BLaER1 (cell line): ENCODE results near the gene IL9.

Source experiments
- H3K27ac ChIP-seq: shearing (Covaris generic); formaldehyde crosslinking; 2 replicates; pipeline ENCODE4 v1.8.1; 2022
- H3K27me3 ChIP-seq: shearing (Covaris generic); formaldehyde crosslinking; 2 replicates; pipeline ENCODE4 v1.8.1; 2022
- H3K36me3 ChIP-seq: shearing (Covaris generic); formaldehyde crosslinking; 2 replicates; pipeline ENCODE4 v1.8.1; 2022
- H3K4me1 ChIP-seq: shearing (Covaris generic); formaldehyde crosslinking; 2 replicates; pipeline ENCODE4 v1.8.1; 2022
- H3K4me2 ChIP-seq: shearing (Covaris generic); formaldehyde crosslinking; 2 replicates; pipeline ENCODE4 v1.8.1; 2022
- H3K4me3 ChIP-seq: shearing (Covaris generic); formaldehyde crosslinking; 2 replicates; pipeline ENCODE4 v1.8.1; 2022
- H3K9ac ChIP-seq: shearing (Covaris generic); formaldehyde crosslinking; 2 replicates; pipeline ENCODE4 v1.8.1; 2022
- H3K9me3 ChIP-seq: shearing (Covaris generic); formaldehyde crosslinking; 2 replicates; pipeline ENCODE4 v1.8.1; 2022
- H4K20me1 ChIP-seq: shearing (Covaris generic); formaldehyde crosslinking; 2 replicates; pipeline ENCODE4 v1.8.1; 2022
- Cebpa-rat ChIP-seq: shearing (Covaris generic); IDR thresholded peaks from 2 replicates; pipeline ENCODE4 v1.8.1; 2022

IL9 gene

DNA sequence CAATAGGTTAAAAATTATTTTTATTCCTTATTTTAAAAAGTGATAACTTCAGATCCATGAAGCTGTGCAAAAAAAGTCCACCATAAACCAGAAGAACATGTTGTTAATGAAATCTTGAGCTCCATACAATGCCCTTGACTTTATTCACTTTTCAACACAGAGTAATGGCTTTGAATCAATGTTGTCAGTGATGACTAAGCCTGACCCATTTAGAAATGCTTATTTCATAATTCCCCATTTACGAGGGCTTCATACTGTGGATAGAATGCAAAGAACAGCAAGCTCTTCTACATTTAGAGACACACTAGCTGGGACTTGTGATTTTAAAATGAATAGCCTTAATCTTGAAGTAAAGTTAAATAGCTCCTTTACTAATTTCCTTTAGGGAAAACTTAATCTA, 25.7 kb upstream of the IL9 start:
- no peaks in the 10 kb centered on the region for H3K36me3 ChIP-seq
- H3K4me3 ChIP-seq, result no peak overlapping the region
- no peaks in the 10 kb centered on the region for H3K9me3 ChIP-seq
- no peak overlapping the region for H3K4me2 ChIP-seq
- TF ChIP-seq Cebpa-rat, result no peak
- no peaks in the 10 kb centered on the region for H3K27me3 ChIP-seq
- no peaks in the 10 kb centered on the region for H4K20me1 ChIP-seq
- H3K4me1 ChIP-seq, result no peaks in the 10 kb centered on the region
- no peak overlapping the region for H3K9ac ChIP-seq
- H3K27ac ChIP-seq, result no peak overlapping the region

DNA sequence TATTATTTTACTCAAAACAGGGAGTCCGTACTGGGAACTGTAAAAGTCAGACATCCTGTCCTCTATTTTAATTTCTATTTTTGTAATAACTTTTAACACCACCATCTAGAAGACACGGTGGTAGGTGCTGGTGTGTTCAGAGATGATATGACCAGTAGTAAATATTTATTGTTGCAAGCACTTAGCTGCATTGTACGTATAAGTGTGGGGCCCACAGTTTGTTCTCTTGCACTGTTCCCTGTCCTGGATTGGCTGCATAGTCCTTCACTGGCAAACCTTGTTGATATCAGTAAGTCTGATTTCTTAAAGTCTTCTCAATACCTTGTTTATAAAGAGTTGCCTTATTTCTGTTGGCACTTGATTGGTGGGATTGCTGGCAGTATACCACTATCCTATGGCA, 24.6 kb upstream of the IL9 start:
- H3K27me3 ChIP-seq, result no peaks in the 10 kb centered on the region
- no peak overlapping the region for H3K4me3 ChIP-seq
- H3K4me2 ChIP-seq, result no peak overlapping the region
- TF ChIP-seq Cebpa-rat, result no peak
- H3K9me3 ChIP-seq, result no peaks in the 10 kb centered on the region
- no peaks in the 10 kb centered on the region for H3K36me3 ChIP-seq
- no peaks in the 10 kb centered on the region for H3K4me1 ChIP-seq
- no peak overlapping the region for H3K9ac ChIP-seq
- H3K27ac ChIP-seq, result no peak overlapping the region
- no peaks in the 10 kb centered on the region for H4K20me1 ChIP-seq

GRCh38 chr5:135916638-135917263, 21.1 kb upstream of the IL9 start:
- no peaks in the 10 kb centered on the region for H3K36me3 ChIP-seq
- no peak overlapping the region for H3K4me2 ChIP-seq
- H3K9me3 ChIP-seq, result no peaks in the 10 kb centered on the region
- no peaks in the 10 kb centered on the region for H4K20me1 ChIP-seq
- no peak overlapping the region for H3K9ac ChIP-seq
- TF ChIP-seq Cebpa-rat, result no peak
- no peak overlapping the region for H3K27ac ChIP-seq
- H3K4me3 ChIP-seq, result no peak overlapping the region
- no peaks in the 10 kb centered on the region for H3K4me1 ChIP-seq
- no peaks in the 10 kb centered on the region for H3K27me3 ChIP-seq

- Histone ChIP-seq H3K4me3 (no peak overlapping the region), H3K27ac (no peak overlapping the region), H3K36me3 (no peaks in the 10 kb centered on the region), H3K4me2 (no peak overlapping the region), H4K20me1 (no peaks in the 10 kb centered on the region), H3K9ac (no peak overlapping the region), H3K27me3 (no peaks in the 10 kb centered on the region), H3K4me1 (no peaks in the 10 kb centered on the region), H3K9me3 (no peaks in the 10 kb centered on the region)
- TF ChIP-seq Cebpa-rat, result no peak
Observed at GRCh38 chr5:135915466-135916001, 19.9 kb upstream of the IL9 start.

DNA sequence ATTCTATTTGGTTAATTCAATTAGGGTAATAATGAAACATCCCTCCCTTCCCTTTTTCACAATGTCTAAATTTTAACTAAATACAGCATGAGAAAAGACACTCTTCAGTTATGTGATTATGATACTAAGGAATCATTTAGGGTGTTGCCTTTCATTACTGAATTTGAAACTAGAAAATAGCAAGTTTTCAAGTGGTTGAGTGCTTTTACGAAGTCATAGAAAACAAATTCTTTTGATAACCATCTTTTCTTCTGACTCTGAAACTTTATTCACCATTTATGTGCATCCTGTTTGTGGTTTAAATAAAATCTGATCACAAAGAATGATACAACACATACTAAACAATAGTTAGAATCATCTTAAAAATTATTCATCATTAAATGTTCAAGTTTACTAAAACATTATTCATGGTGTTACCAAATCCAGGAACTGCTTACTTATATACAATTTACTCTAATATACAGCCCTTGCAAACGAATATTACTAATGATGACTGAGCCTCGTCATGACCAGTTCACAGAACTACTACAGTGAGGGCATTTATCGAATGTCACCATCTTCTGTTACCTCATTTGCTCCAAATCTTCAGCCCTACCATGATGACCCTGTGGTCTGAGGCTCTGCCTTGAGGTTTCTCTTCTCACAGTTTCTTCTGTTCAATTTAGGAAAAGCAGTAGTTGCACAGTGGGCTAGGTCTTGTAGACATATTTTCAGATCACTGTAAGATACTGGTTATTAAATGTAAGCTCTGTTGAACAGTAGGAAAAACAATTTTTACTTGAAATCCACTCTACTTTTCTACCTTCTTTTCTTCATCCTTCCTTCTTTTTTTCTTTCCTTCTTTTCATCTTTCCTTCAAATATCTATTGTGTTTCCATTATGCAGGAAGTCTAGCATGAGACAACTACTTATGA, 18.3 kb upstream of the IL9 start:
- no peak for TF ChIP-seq Cebpa-rat
- H3K4me1 ChIP-seq, result no peaks in the 10 kb centered on the region
- H3K27me3 ChIP-seq, result no peaks in the 10 kb centered on the region
- no peak overlapping the region for H3K4me3 ChIP-seq
- H4K20me1 ChIP-seq, result no peaks in the 10 kb centered on the region
- no peaks in the 10 kb centered on the region for H3K9me3 ChIP-seq
- no peak overlapping the region for H3K4me2 ChIP-seq
- H3K27ac ChIP-seq, result no peak overlapping the region
- H3K9ac ChIP-seq, result no peak overlapping the region
- no peaks in the 10 kb centered on the region for H3K36me3 ChIP-seq

- Histone ChIP-seq H3K9me3 (no peaks in the 10 kb centered on the region), H3K9ac (no peak overlapping the region), H3K27ac (no peak overlapping the region), H3K36me3 (no peaks in the 10 kb centered on the region), H4K20me1 (no peaks in the 10 kb centered on the region), H3K27me3 (no peaks in the 10 kb centered on the region), H3K4me2 (no peak overlapping the region), H3K4me3 (no peak overlapping the region), H3K4me1 (no peaks in the 10 kb centered on the region)
- no peak for TF ChIP-seq Cebpa-rat
Observed at GRCh38 chr5:135905144-135905543, 9.5 kb upstream of the IL9 start.

- no peak overlapping the region for H3K4me2 ChIP-seq
- H3K9ac ChIP-seq, result no peak overlapping the region
- no peak overlapping the region for H3K4me3 ChIP-seq
- no peak overlapping the region for H3K27ac ChIP-seq
- no peak for TF ChIP-seq Cebpa-rat
- no peaks in the 10 kb centered on the region for H3K27me3 ChIP-seq
- no peaks in the 10 kb centered on the region for H4K20me1 ChIP-seq
- no peaks in the 10 kb centered on the region for H3K4me1 ChIP-seq
- H3K36me3 ChIP-seq, result no peaks in the 10 kb centered on the region
- no peaks in the 10 kb centered on the region for H3K9me3 ChIP-seq
Observed at GRCh38 chr5:135901633-135902032, 6.0 kb upstream of the IL9 start.

DNA sequence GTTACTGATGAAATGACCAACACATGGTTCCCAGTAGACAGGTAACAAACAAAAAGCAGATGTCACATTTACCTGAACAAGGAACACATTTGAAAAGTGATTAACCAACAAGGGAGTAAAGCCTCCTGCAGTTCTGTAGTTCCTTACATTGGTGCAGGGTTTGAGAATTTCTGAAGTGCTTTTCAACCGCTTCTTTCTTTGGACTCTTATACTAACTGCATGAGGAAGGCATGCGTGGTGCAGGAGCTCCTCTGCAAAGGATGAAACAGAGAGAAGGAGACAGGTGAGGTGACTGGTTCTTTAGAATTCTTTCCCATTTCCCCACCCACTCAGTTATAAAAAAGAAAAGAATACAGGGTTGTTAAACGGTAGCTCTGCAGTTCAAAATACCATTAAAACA, 4.6 kb upstream of the IL9 start:
- Histone ChIP-seq H3K4me2 (no peak overlapping the region), H4K20me1 (no peaks in the 10 kb centered on the region), H3K9ac (no peak overlapping the region), H3K36me3 (no peaks in the 10 kb centered on the region), H3K27ac (no peak overlapping the region), H3K27me3 (no peaks in the 10 kb centered on the region), H3K4me1 (no peaks in the 10 kb centered on the region), H3K4me3 (no peak overlapping the region), H3K9me3 (no peaks in the 10 kb centered on the region)
- no peak for TF ChIP-seq Cebpa-rat

- Histone ChIP-seq H3K36me3 (no peaks in the 10 kb centered on the region), H3K9me3 (no peaks in the 10 kb centered on the region), H3K9ac (no peak overlapping the region), H3K4me2 (no peak overlapping the region), H3K27ac (no peak overlapping the region), H3K4me3 (no peak overlapping the region), H3K27me3 (no peaks in the 10 kb centered on the region), H3K4me1 (no peaks in the 10 kb centered on the region), H4K20me1 (no peaks in the 10 kb centered on the region)
- no peak for TF ChIP-seq Cebpa-rat
Observed at GRCh38 chr5:135898651-135899050, 3.0 kb upstream of the IL9 start.

GRCh38 chr5:135894789-135895188, 852 bp downstream of the IL9 start:
- no peak overlapping the region for H3K9ac ChIP-seq
- H3K9me3 ChIP-seq, result no peaks in the 10 kb centered on the region
- H3K27ac ChIP-seq, result no peak overlapping the region
- no peak overlapping the region for H3K4me2 ChIP-seq
- H4K20me1 ChIP-seq, result peaks cover 11% of the 10 kb centered on the region; the same call in 1 of the 2 replicates
- no peaks in the 10 kb centered on the region for H3K27me3 ChIP-seq
- no peak overlapping the region for H3K4me3 ChIP-seq
- H3K4me1 ChIP-seq, result peaks cover 22% of the 10 kb centered on the region
- H3K36me3 ChIP-seq, result no peaks in the 10 kb centered on the region
- TF ChIP-seq Cebpa-rat, result no peak
